Measurements from ENCODE around the gene AGRN. TPM values are rescaled to one million over a fixed set of nuclear protein-coding genes. Genes with fewer than 3 reads are reported as not detected.

Gene AGRN
- total RNA-seq, 1 experiment from 2014 or later, result 286 TPM

DNA sequence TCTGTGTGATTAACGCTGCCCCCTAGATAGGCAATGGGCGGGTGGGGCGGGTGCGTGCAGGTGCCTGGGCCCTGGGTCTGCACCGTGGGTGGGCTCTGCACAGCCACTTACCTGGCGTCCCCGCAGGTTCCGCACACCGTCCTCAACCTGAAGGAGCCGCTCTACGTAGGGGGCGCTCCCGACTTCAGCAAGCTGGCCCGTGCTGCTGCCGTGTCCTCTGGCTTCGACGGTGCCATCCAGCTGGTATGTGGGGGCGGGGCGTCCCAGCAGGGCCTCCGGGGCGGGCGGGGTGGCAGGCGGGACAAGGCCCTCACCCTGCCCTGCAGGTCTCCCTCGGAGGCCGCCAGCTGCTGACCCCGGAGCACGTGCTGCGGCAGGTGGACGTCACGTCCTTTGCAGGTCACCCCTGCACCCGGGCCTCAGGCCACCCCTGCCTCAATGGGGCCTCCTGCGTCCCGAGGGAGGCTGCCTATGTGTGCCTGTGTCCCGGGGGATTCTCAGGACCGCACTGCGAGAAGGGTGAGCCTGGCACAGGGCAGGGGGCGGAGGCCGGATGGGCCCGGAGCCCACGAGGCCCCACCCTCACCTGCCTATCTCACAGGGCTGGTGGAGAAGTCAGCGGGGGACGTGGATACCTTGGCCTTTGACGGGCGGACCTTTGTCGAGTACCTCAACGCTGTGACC lies 31.3 kb downstream of the AGRN start:
- ChIA-PET CTCF (interaction anchor here (0.6 to 1.2 kb wide), 2 partner anchors 41 to 67 kb away, joined by 3 to 4 read pairs; no protein-coding TSS in a partner anchor), POLR2A (no interaction called here)
- no peaks in the 10 kb centered on the region for H3K4me1 Mint-ChIP-seq (ENCODE audit: insufficient read depth, unreplicated experiment)
- DNase-seq (ENCODE audit: unreplicated experiment), result no peak
- H3K27ac Mint-ChIP-seq (ENCODE audit: low read depth, unreplicated experiment), result no peak overlapping the region
- H3K36me3 Mint-ChIP-seq (ENCODE audit: insufficient read depth, unreplicated experiment), result peaks cover 32% of the 10 kb centered on the region
- no peaks in the 10 kb centered on the region for H3K27me3 Mint-ChIP-seq (ENCODE audit: insufficient read depth, unreplicated experiment)
- BruUV-seq (replicated peaks), result no TSS peak
- H3K9me3 Mint-ChIP-seq (ENCODE audit: unreplicated experiment), result no peaks in the 10 kb centered on the region
- H3K4me3 Mint-ChIP-seq (ENCODE audit: unreplicated experiment), result no peak overlapping the region
- intact Hi-C loops (cut with micrococcal nuclease), result no loop called here
- no peak for TF ChIP-seq CTCF (IDR thresholded peaks at IDR 0.05; ENCODE audit: unreplicated experiment)

- no peaks in the 10 kb centered on the region for H3K9me3 Mint-ChIP-seq (ENCODE audit: unreplicated experiment)
- intact Hi-C loops (cut with micrococcal nuclease), result no loop called here
These were observed 32.3 kb downstream of the AGRN start for GRCh38 chr1:1052003-1052840.

GRCh38 chr1:1053022-1053421 lies 33.1 kb downstream of the AGRN start:
- peaks cover 20% of the 10 kb centered on the region for H3K36me3 Mint-ChIP-seq (ENCODE audit: insufficient read depth, unreplicated experiment)
- H3K4me1 Mint-ChIP-seq (ENCODE audit: insufficient read depth, unreplicated experiment), result peaks cover under 1% of the 10 kb centered on the region
- DNase-seq (ENCODE audit: unreplicated experiment), result no peak
- intact Hi-C loops (cut with micrococcal nuclease), result no loop called here
- H3K27me3 Mint-ChIP-seq (ENCODE audit: insufficient read depth, unreplicated experiment), result no peaks in the 10 kb centered on the region
- no peaks in the 10 kb centered on the region for H3K9me3 Mint-ChIP-seq (ENCODE audit: unreplicated experiment)
- no peak for TF ChIP-seq CTCF (IDR thresholded peaks at IDR 0.05; ENCODE audit: unreplicated experiment)
- H3K27ac Mint-ChIP-seq (ENCODE audit: low read depth, unreplicated experiment), result no peak overlapping the region
- POLR2A ChIA-PET, result no interaction called here
- H3K4me3 Mint-ChIP-seq (ENCODE audit: unreplicated experiment), result no peak overlapping the region
- no TSS peak for BruUV-seq (replicated peaks)
- CTCF ChIA-PET, result interaction anchor here (1.6 kb wide), 1 partner anchor 10 kb away, joined by 5 read pairs; no protein-coding TSS in a partner anchor

More at GRCh38 chr1:1052003-1052840, 32.3 kb downstream of the AGRN start:
- no TSS peak for BruUV-seq (replicated peaks)
- H3K4me1 Mint-ChIP-seq (ENCODE audit: insufficient read depth, unreplicated experiment), result no peaks in the 10 kb centered on the region
- no peak for DNase-seq (ENCODE audit: unreplicated experiment)
- no peaks in the 10 kb centered on the region for H3K27me3 Mint-ChIP-seq (ENCODE audit: insufficient read depth, unreplicated experiment)
- TF ChIP-seq CTCF (IDR thresholded peaks at IDR 0.05; ENCODE audit: unreplicated experiment), result no peak
- POLR2A ChIA-PET, result no interaction called here
- peaks cover 23% of the 10 kb centered on the region for H3K36me3 Mint-ChIP-seq (ENCODE audit: insufficient read depth, unreplicated experiment)
- no peak overlapping the region for H3K4me3 Mint-ChIP-seq (ENCODE audit: unreplicated experiment)
- no peak overlapping the region for H3K27ac Mint-ChIP-seq (ENCODE audit: low read depth, unreplicated experiment)
- CTCF ChIA-PET, result interaction anchor here (1.2 kb wide), 1 partner anchor 68 kb away, joined by 4 read pairs; no protein-coding TSS in a partner anchor

GRCh38 chr1:1053682-1054081 lies 33.8 kb downstream of the AGRN start:
- no peaks in the 10 kb centered on the region for H3K9me3 Mint-ChIP-seq (ENCODE audit: unreplicated experiment)
- DNase-seq (ENCODE audit: unreplicated experiment), result no peak
- no peak overlapping the region for H3K27ac Mint-ChIP-seq (ENCODE audit: low read depth, unreplicated experiment)
- H3K4me1 Mint-ChIP-seq (ENCODE audit: insufficient read depth, unreplicated experiment), result peaks cover 7% of the 10 kb centered on the region
- intact Hi-C loops (cut with micrococcal nuclease), result no loop called here
- H3K27me3 Mint-ChIP-seq (ENCODE audit: insufficient read depth, unreplicated experiment), result no peaks in the 10 kb centered on the region
- H3K4me3 Mint-ChIP-seq (ENCODE audit: unreplicated experiment), result no peak overlapping the region
- peaks cover 14% of the 10 kb centered on the region for H3K36me3 Mint-ChIP-seq (ENCODE audit: insufficient read depth, unreplicated experiment)
- CTCF ChIA-PET, result interaction anchor here (0.7 to 1.6 kb wide), 2 partner anchors 8 to 10 kb away, joined by 3 to 5 read pairs; no protein-coding TSS in a partner anchor
- BruUV-seq (replicated peaks), result no TSS peak
- TF ChIP-seq CTCF (IDR thresholded peaks at IDR 0.05; ENCODE audit: unreplicated experiment), result no peak
- POLR2A ChIA-PET, result interaction anchor here (0.7 kb wide), 1 partner anchor 305 kb away, joined by 3 read pairs; no protein-coding TSS in a partner anchor
